Stimulated activated CD4-positive, alpha-beta T cell treated with anti-CD3 and anti-CD28 coated beads, Interleukin-1b, Interleukin-23, amount 100 ng/mL, for 4 hours (primary cell): Measurements from ENCODE around the gene CEP68.
"Not testable (repeated sequence)": the region's sequence is repeated elsewhere in the genome, so short reads cannot be mapped to it uniquely, and the experiment has no call there.

Experiments
- DNase-seq, 2 donors: peaks; one replicate each; pipeline ENCODE4 v3.0.0-alpha.2; 2020; ENCODE audit warnings: low read depth in 2 of 2

CEP68 gene

GRCh38 chr2:65030476-65031332 lies 25.5 kb upstream of the CEP68 start:
- no peak for DNase-seq

- DNase-seq, result no peak
Observed at GRCh38 chr2:65031341-65032018, 24.7 kb upstream of the CEP68 start.

GRCh38 chr2:65032019-65032975 lies 23.9 kb upstream of the CEP68 start:
- DNase-seq, result no peak

GRCh38 chr2:65033178-65033577 lies 23.0 kb upstream of the CEP68 start:
- DNase-seq, result no peak

- not testable (repeated sequence) for DNase-seq
Observed at GRCh38 chr2:65033667-65034066, 22.5 kb upstream of the CEP68 start.

- no peak for DNase-seq
Observed at GRCh38 chr2:65035351-65035943, 20.8 kb upstream of the CEP68 start.

- no peak for DNase-seq
Observed at GRCh38 chr2:65037178-65037577, 19.0 kb upstream of the CEP68 start.

GRCh38 chr2:65039640-65040039 lies 16.6 kb upstream of the CEP68 start:
- no peak for DNase-seq

- peak; percentile 51 to 67 for DNase-seq
Observed at GRCh38 chr2:65040400-65041261, 15.6 kb upstream of the CEP68 start.

- DNase-seq, result no peak
Observed at GRCh38 chr2:65043001-65043400, 13.2 kb upstream of the CEP68 start.

GRCh38 chr2:65044097-65044735 lies 12.0 kb upstream of the CEP68 start:
- DNase-seq, result no peak

- no peak for DNase-seq
Observed at GRCh38 chr2:65045651-65046050, 10.6 kb upstream of the CEP68 start.

GRCh38 chr2:65046633-65047407 lies 9.4 kb upstream of the CEP68 start:
- no peak for DNase-seq

GRCh38 chr2:65049010-65049639 lies 7.1 kb upstream of the CEP68 start:
- DNase-seq, result no peak

GRCh38 chr2:65050931-65051330 lies 5.3 kb upstream of the CEP68 start:
- DNase-seq, result no peak

- no peak for DNase-seq
Observed at GRCh38 chr2:65053199-65053598, 3.0 kb upstream of the CEP68 start.

- DNase-seq, result no peak
Observed at GRCh38 chr2:65054749-65055421, 1.3 kb upstream of the CEP68 start.
